Measurements from ENCODE around the gene COPS8. TPM values are rescaled to one million over a fixed set of nuclear protein-coding genes. Genes with fewer than 3 reads are reported as not detected.

COPS8 gene
- total and polyA plus RNA-seq, 2 experiments from 2014 or later, result 120 to 130 TPM

- Histone ChIP-seq H3K79me2 (replicated peaks; ENCODE audit: insufficient read depth) (no peaks in the 10 kb centered on the region), H3K4me3 (no peak overlapping the region), H3F3A (replicated peaks; ENCODE audit: low read depth) (no peaks in the 10 kb centered on the region), H3K4me2 (no peak overlapping the region), H3K4me1 (ENCODE audit: insufficient read depth) (no peaks in the 10 kb centered on the region), H3K27ac (ENCODE audit: low read depth) (no peak overlapping the region), H3K9me2 (ENCODE audit: insufficient read depth) (no peaks in the 10 kb centered on the region), H3K36me3 (ENCODE audit: insufficient read depth) (no peaks in the 10 kb centered on the region), H3K27me3 (ENCODE audit: insufficient read depth) (no peaks in the 10 kb centered on the region), H4K20me1 (replicated peaks; ENCODE audit: insufficient read depth) (no peaks in the 10 kb centered on the region), H2AFZ (no peak overlapping the region)
- H3K27ac Mint-ChIP-seq, result no peak overlapping the region
- H3K4me3 Mint-ChIP-seq, result no peak overlapping the region
- H3K4me1 Mint-ChIP-seq, result no peaks in the 10 kb centered on the region
- ATAC-seq (no peak), DNase-seq (ENCODE audit: low spot score) (no peak)
- no peaks in the 10 kb centered on the region for H3K27me3 Mint-ChIP-seq (ENCODE audit: insufficient read depth, low read depth, poor library complexity)
- H3K36me3 Mint-ChIP-seq (ENCODE audit: low read depth), result no peaks in the 10 kb centered on the region
- H3K9me3 Mint-ChIP-seq, result peaks cover 2% of the 10 kb centered on the region; the same call in 1 of the 3 replicates
- TF ChIP-seq CREB1 (CRISPR knock-in tag; IDR thresholded peaks at IDR 0.05; ENCODE audit: low read depth) (no peak), REST (IDR thresholded peaks at IDR 0.05; ENCODE audit: unreplicated experiment) (no peak), EZH2 (IDR thresholded peaks at IDR 0.05; ENCODE audit: low read depth, unreplicated experiment) (no peak), JUNB (IDR thresholded peaks at IDR 0.05; ENCODE audit: unreplicated experiment) (no peak), ZNF331 (CRISPR knock-in tag; IDR thresholded peaks at IDR 0.05; ENCODE audit: low read depth) (no peak), ZNF114 (CRISPR knock-in tag; IDR thresholded peaks at IDR 0.05) (no peak), ETS1 (IDR thresholded peaks at IDR 0.05) (no peak), POLR2AphosphoS5 (IDR thresholded peaks at IDR 0.05; ENCODE audit: low read depth) (no peak)
- TF ChIP-seq, protein P1, sequence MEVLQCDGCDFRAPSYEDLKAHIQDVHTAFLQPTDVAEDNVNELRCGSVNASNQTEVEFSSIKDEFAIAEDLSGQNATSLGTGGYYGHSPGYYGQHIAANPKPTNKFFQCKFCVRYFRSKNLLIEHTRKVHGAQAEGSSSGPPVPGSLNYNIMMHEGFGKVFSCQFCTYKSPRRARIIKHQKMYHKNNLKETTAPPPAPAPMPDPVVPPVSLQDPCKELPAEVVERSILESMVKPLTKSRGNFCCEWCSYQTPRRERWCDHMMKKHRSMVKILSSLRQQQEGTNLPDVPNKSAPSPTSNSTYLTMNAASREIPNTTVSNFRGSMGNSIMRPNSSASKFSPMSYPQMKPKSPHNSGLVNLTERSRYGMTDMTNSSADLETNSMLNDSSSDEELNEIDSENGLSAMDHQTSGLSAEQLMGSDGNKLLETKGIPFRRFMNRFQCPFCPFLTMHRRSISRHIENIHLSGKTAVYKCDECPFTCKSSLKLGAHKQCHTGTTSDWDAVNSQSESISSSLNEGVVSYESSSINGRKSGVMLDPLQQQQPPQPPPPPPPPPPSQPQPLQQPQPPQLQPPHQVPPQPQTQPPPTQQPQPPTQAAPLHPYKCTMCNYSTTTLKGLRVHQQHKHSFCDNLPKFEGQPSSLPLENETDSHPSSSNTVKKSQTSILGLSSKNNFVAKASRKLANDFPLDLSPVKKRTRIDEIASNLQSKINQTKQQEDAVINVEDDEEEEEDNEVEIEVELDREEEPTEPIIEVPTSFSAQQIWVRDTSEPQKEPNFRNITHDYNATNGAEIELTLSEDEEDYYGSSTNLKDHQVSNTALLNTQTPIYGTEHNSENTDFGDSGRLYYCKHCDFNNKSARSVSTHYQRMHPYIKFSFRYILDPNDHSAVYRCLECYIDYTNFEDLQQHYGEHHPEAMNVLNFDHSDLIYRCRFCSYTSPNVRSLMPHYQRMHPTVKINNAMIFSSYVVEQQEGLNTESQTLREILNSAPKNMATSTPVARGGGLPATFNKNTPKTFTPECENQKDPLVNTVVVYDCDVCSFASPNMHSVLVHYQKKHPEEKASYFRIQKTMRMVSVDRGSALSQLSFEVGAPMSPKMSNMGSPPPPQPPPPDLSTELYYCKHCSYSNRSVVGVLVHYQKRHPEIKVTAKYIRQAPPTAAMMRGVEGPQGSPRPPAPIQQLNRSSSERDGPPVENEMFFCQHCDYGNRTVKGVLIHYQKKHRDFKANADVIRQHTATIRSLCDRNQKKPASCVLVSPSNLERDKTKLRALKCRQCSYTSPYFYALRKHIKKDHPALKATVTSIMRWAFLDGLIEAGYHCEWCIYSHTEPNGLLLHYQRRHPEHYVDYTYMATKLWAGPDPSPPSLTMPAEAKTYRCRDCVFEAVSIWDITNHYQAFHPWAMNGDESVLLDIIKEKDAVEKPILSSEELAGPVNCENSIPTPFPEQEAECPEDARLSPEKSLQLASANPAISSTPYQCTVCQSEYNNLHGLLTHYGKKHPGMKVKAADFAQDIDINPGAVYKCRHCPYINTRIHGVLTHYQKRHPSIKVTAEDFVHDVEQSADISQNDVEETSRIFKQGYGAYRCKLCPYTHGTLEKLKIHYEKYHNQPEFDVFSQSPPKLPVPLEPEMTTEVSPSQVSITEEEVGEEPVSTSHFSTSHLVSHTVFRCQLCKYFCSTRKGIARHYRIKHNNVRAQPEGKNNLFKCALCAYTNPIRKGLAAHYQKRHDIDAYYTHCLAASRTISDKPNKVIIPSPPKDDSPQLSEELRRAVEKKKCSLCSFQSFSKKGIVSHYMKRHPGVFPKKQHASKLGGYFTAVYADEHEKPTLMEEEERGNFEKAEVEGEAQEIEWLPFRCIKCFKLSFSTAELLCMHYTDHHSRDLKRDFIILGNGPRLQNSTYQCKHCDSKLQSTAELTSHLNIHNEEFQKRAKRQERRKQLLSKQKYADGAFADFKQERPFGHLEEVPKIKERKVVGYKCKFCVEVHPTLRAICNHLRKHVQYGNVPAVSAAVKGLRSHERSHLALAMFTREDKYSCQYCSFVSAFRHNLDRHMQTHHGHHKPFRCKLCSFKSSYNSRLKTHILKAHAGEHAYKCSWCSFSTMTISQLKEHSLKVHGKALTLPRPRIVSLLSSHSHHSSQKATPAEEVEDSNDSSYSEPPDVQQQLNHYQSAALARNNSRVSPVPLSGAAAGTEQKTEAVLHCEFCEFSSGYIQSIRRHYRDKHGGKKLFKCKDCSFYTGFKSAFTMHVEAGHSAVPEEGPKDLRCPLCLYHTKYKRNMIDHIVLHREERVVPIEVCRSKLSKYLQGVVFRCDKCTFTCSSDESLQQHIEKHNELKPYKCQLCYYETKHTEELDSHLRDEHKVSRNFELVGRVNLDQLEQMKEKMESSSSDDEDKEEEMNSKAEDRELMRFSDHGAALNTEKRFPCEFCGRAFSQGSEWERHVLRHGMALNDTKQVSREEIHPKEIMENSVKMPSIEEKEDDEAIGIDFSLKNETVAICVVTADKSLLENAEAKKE (CRISPR knock-in tag; IDR thresholded peaks at IDR 0.05), result no peak
These were observed 30.2 kb downstream of the COPS8 start for GRCh38 chr2:237115870-237116269.

Measured in GM23338 (cell line).